Measurements from ENCODE around the gene TCHH. TPM values are rescaled to one million over a fixed set of nuclear protein-coding genes. Genes with fewer than 3 reads are reported as not detected.

The TCHH gene
- total and polyA plus RNA-seq, 2 of the 13 experiments (the other 11 are each of a cell fraction or from before 2014, with no cell fraction given), result not detected

DNA sequence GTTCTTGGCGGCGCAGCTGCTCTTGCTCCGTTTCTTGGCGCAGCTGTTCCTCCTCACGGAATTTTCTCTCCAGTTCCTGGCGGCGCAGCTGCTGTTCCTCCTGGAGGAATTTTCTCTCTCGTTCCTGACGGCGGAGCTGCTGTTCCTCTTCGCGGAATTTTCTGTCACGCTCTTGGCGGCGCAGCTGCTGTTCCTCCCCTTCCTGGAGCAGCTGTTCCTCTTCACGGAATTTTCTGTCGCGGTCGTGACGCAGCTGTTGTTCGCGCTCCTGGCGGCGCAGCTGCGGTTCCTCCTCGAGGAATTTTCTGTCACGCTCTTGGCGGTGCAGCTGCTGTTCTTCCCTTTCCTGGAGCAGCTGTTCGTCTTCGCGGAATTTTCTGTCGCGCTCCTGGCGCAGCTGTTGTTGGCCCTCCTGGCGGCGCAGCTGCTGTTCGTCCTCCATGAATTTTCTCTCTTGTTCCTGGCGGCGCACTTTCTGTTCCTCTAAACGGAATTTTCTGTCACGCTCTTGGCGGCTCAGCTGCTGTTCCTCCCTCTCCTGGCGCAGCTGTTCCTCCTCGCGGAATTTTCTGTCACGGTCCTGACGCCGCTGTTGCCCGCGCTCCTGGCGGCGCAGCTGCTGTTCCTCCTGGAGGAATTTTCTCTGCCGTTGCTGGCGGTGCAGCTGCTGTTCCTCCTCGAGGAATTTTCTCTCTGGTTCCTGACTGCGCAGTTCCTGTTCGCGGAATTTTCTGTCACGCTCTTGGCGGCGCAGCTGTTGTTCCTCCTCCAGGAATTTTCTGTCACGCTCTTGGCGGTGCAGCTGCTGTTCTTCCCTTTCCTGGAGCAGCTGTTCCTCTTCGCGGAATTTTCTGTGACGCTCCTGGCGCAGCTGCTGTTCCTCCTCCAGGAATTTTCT is 7.0 kb downstream of the TCHH start:
- Histone ChIP-seq H4K20me1 (ENCODE audit: insufficient read depth, low read length) (no peaks in the 10 kb centered on the region), H3K27ac (ENCODE audit: extremely low read length, insufficient read depth, low read length) (no peak overlapping the region), H2AFZ (ENCODE audit: low read length) (no peak overlapping the region), H3K27me3 (ENCODE audit: control insufficient read depth in 1 of 2, insufficient read depth in 2 of 2, low read length in 2 of 2) (peaks cover 5 to 43% of the 10 kb centered on the region in 2 experiments; a peak in 3 of 5 replicates), H3K4me2 (ENCODE audit: low read depth, low read length) (no peak overlapping the region), H3K4me1 (ENCODE audit: insufficient read depth, low read length) (no peaks in the 10 kb centered on the region), H3K9ac (ENCODE audit: insufficient read depth, low read depth, low read length) (no peak overlapping the region), H3K36me3 (replicated peaks in 1 of 2; ENCODE audit: control insufficient read depth in 1 of 2, insufficient read depth in 2 of 2, low read length in 2 of 2) (no peaks in the 10 kb centered on the region), H3K9me3 (ENCODE audit: low read length) (no peaks in the 10 kb centered on the region), H3K4me3 (replicated peaks in 1 of 3; ENCODE audit: insufficient read depth in 1 of 3, low read depth in 2 of 3, low read length in 3 of 3) (no peak overlapping the region), H3K79me2 (ENCODE audit: insufficient read depth, low read length) (no peaks in the 10 kb centered on the region)
- WGBS (ENCODE audit: low lambda C conversion rate), result 84% methylated on average over 67 of the region's 67 CpGs
- ChIA-PET POLR2A (no interaction called here), CTCF (ENCODE audit: low intra/inter-chr PET ratio, low total read pairs) (no interaction called here)
- no TSS peak for BruUV-seq (replicated peaks)
- in situ Hi-C loops (cut with HindIII; ENCODE audit: extremely low pct_ligation_motif_present, low pct_unique_long_range_greater_than_20kb), result no loop called here
- DNase-seq (ENCODE audit: low spot score) (no peak), ATAC-seq (no peak), FAIRE-seq (no peak)
- intact Hi-C loops (cut with micrococcal nuclease; ENCODE audit: unreplicated experiment), result no loop called here
- TF ChIP-seq ATF3 (CRISPR knock-in tag; IDR thresholded peaks at IDR 0.05) (no peak), GFI1 (CRISPR knock-in tag; IDR thresholded peaks at IDR 0.05; ENCODE audit: borderline replicate concordance) (no peak), FOXO4 (CRISPR knock-in tag; conservative IDR thresholded peaks at IDR 0.05) (no peak), SMYD3 (CRISPR knock-in tag; IDR thresholded peaks at IDR 0.05) (no peak), ZNF782 (CRISPR knock-in tag; IDR thresholded peaks at IDR 0.05; ENCODE audit: borderline replicate concordance) (no peak), ZNF7 (CRISPR knock-in tag; IDR thresholded peaks at IDR 0.05) (no peak), IKZF1 (IDR thresholded peaks at IDR 0.05) (no peak), ZSCAN30 (CRISPR knock-in tag; IDR thresholded peaks at IDR 0.05) (no peak), ZNF484 (CRISPR knock-in tag; IDR thresholded peaks at IDR 0.05; ENCODE audit: borderline replicate concordance, low read depth) (no peak), POGZ (CRISPR knock-in tag; IDR thresholded peaks at IDR 0.05) (no peak), CEBPG (CRISPR knock-in tag; IDR thresholded peaks at IDR 0.05) (no peak), BHLHE40 (IDR thresholded peaks at IDR 0.05; ENCODE audit: low read length) (no peak), DMAP1 (CRISPR knock-in tag; IDR thresholded peaks at IDR 0.05) (no peak), RERE (CRISPR knock-in tag; IDR thresholded peaks at IDR 0.05; ENCODE audit: low read depth) (no peak), GATAD2A (CRISPR knock-in tag; IDR thresholded peaks at IDR 0.05) (no peak), MTA1 (CRISPR knock-in tag; IDR thresholded peaks at IDR 0.05; ENCODE audit: borderline replicate concordance) (no peak)
- TF ChIP-seq, protein P1, sequence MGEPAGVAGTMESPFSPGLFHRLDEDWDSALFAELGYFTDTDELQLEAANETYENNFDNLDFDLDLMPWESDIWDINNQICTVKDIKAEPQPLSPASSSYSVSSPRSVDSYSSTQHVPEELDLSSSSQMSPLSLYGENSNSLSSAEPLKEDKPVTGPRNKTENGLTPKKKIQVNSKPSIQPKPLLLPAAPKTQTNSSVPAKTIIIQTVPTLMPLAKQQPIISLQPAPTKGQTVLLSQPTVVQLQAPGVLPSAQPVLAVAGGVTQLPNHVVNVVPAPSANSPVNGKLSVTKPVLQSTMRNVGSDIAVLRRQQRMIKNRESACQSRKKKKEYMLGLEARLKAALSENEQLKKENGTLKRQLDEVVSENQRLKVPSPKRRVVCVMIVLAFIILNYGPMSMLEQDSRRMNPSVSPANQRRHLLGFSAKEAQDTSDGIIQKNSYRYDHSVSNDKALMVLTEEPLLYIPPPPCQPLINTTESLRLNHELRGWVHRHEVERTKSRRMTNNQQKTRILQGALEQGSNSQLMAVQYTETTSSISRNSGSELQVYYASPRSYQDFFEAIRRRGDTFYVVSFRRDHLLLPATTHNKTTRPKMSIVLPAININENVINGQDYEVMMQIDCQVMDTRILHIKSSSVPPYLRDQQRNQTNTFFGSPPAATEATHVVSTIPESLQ (CRISPR knock-in tag; conservative IDR thresholded peaks at IDR 0.05), result no peak
